K562 (cell line): Measurements from ENCODE around the gene KCNK4.

Experiments
- EZH2 ChIP-seq: IDR thresholded peaks from 2 replicates; pipeline ENCODE4 v1.6.1; 2012; ENCODE audit warnings: low read depth, mild to moderate bottlenecking, inconsistent platforms, low read length, borderline replicate concordance
- GABPA ChIP-seq: fragments of 200-800 bp; sonication (Bioruptor generic); conservative IDR thresholded peaks from 2 replicates; pipeline ENCODE4 v1.6.1; 2016; ENCODE audit warnings: low read depth, missing genetic modification characterization, missing compliant biosample characterization
- RAD21 ChIP-seq, 2 experiments: fragments of 250-450 bp in 1 of 2; fragments of 450-650 bp in 1 of 2; sonication (Bioruptor Pico) in 1 of 2; formaldehyde crosslinking in 1 of 2; IDR thresholded peaks in 1 of 2; conservative IDR thresholded peaks in 1 of 2; 2 replicates each; pipeline versions ENCODE4 v1.4.0 to v1.8.0; 2020 to 2022; ENCODE audit warnings: mild to moderate bottlenecking in 2 of 2, moderate library complexity in 1 of 2
- ZNF24 ChIP-seq: fragments of 450-650 bp; IDR thresholded peaks from 2 replicates; pipeline ENCODE4 v1.6.1; 2016
- TF ChIP-seq, protein P1 (sequence below): sonication (generic); formaldehyde crosslinking; IDR thresholded peaks from 2 replicates; pipeline ENCODE4 v1.8.1; 2022; ENCODE audit warnings: missing genetic modification reagents
- TF ChIP-seq, protein P2 (sequence below): fragments of 450-650 bp; IDR thresholded peaks from 2 replicates; pipeline ENCODE4 v1.6.1; 2018; ENCODE audit warnings: mild to moderate bottlenecking, low read depth; ENCODE audit not compliant: partially characterized antibody
- TF ChIP-seq, protein P3 (sequence below): fragments of 250-450 bp; sonication (Bioruptor Pico); IDR thresholded peaks from 2 replicates; pipeline ENCODE4 v1.5.0; 2020; ENCODE audit warnings: mild to moderate bottlenecking, borderline replicate concordance

- TF ChIP-seq EZH2 (no peak), RAD21 (CRISPR knock-in tag; conservative IDR thresholded peaks at IDR 0.05 in 1 of 2, IDR thresholded peaks at IDR 0.05 in 1 of 2) (no peak), ZNF24 (no peak), GABPA (tag) (no peak)
- TF ChIP-seq, protein P1, sequence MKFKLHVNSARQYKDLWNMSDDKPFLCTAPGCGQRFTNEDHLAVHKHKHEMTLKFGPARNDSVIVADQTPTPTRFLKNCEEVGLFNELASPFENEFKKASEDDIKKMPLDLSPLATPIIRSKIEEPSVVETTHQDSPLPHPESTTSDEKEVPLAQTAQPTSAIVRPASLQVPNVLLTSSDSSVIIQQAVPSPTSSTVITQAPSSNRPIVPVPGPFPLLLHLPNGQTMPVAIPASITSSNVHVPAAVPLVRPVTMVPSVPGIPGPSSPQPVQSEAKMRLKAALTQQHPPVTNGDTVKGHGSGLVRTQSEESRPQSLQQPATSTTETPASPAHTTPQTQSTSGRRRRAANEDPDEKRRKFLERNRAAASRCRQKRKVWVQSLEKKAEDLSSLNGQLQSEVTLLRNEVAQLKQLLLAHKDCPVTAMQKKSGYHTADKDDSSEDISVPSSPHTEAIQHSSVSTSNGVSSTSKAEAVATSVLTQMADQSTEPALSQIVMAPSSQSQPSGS (CRISPR knock-in tag): no peak
- TF ChIP-seq, protein P2, sequence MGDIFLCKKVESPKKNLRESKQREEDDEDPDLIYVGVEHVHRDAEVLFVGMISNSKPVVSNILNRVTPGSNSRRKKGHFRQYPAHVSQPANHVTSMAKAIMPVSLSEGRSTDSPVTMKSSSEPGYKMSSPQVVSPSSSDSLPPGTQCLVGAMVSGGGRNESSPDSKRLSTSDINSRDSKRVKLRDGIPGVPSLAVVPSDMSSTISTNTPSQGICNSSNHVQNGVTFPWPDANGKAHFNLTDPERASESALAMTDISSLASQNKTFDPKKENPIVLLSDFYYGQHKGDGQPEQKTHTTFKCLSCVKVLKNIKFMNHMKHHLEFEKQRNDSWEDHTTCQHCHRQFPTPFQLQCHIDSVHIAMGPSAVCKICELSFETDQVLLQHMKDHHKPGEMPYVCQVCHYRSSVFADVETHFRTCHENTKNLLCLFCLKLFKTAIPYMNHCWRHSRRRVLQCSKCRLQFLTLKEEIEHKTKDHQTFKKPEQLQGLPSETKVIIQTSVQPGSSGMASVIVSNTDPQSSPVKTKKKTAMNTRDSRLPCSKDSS: no peak
- TF ChIP-seq, protein P3, sequence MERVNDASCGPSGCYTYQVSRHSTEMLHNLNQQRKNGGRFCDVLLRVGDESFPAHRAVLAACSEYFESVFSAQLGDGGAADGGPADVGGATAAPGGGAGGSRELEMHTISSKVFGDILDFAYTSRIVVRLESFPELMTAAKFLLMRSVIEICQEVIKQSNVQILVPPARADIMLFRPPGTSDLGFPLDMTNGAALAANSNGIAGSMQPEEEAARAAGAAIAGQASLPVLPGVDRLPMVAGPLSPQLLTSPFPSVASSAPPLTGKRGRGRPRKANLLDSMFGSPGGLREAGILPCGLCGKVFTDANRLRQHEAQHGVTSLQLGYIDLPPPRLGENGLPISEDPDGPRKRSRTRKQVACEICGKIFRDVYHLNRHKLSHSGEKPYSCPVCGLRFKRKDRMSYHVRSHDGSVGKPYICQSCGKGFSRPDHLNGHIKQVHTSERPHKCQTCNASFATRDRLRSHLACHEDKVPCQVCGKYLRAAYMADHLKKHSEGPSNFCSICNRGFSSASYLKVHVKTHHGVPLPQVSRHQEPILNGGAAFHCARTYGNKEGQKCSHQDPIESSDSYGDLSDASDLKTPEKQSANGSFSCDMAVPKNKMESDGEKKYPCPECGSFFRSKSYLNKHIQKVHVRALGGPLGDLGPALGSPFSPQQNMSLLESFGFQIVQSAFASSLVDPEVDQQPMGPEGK (CRISPR knock-in tag): no peak
These were observed 8.9 kb upstream of the KCNK4 start for GRCh38 chr11:64281957-64282770.
